Kidney epithelial cell (primary cell): ENCODE data around the gene EIF6. TPM values are rescaled to one million over a fixed set of nuclear protein-coding genes. Genes with fewer than 3 reads are reported as not detected.

ENCODE experiments used
- DNase-seq: peaks from one replicate; pipeline ENCODE4 v3.0.0-alpha.2; 2010; ENCODE audit warnings: low read depth
- H3K27me3 ChIP-seq: 2 replicates; pipeline ENCODE4 v1.6.0; 2011; ENCODE audit warnings: low read length; ENCODE audit not compliant: control insufficient read depth, insufficient read depth
- H3K36me3 ChIP-seq: 2 replicates; pipeline ENCODE4 v1.5.1; 2011; ENCODE audit warnings: low read length; ENCODE audit not compliant: control insufficient read depth, insufficient read depth
- H3K4me3 ChIP-seq: 2 replicates; pipeline ENCODE4 v1.5.1; 2011; ENCODE audit warnings: low read depth, mild to moderate bottlenecking, control low read depth, low read length
- total RNA-seq: library from RNA; depleted of rRNA; stranded (reverse); fragments of >200 nt; gene quantifications from 2 replicates; pipeline ENCODE4 v1.2.3, GENCODE V29; 2015
- TF ChIP-seq, protein P1 (sequence below): IDR thresholded peaks from 2 replicates; pipeline ENCODE4 v1.5.1; 2011; ENCODE audit warnings: mild to moderate bottlenecking, moderate library complexity, low read length, control low read depth, inconsistent platforms; ENCODE audit not compliant: insufficient read depth, poor library complexity, severe bottlenecking

Gene EIF6
- total RNA-seq, 1 donor from 2014 or later = 284 TPM

DNA sequence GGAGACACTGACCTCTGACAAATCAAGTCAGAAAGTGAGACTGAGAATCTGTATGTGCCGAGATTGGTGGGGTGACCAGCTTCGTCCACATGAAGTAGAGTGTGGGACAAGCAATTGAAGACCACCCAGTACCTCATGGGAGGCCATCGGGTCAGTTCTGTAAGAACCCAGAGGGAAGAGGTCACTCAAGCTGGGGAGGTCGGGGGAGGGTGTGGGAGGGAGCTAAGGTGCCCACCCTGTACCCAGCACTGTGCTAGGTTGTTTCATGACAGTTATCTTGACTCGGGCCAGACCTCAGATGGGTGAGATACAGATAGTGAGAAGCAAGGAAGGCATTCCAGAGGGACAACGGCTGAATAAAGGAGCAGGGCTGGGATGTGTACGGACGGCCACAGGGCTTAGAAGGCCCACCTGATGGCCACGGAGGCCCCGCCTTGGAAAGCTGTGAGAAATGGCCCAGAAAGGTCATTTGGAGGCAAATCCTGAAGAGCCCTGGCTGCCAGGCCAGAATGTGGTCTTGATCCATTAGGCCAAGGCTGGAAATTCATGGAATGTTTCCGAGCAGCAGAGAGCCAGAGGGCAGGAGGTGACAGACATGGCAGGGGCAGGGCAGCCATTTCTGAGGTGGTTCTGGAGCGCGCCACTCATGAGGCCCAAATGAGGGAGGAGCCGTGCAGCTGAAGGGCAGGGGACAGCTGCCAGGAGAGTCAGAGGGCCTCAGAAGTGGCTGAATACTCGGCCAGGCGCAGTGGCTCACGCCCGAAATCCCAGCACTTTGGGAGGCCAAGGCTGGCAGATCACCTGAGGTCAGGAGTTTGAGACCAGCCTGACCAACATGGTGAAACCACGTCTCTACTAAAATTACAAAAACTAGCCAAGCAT lies 14.3 kb downstream of the EIF6 start:
- no peak for DNase-seq
- Histone ChIP-seq H3K27me3 (no peaks in the 10 kb centered on the region), H3K4me3 (no peak overlapping the region), H3K36me3 (no peaks in the 10 kb centered on the region)
- TF ChIP-seq, protein P1, sequence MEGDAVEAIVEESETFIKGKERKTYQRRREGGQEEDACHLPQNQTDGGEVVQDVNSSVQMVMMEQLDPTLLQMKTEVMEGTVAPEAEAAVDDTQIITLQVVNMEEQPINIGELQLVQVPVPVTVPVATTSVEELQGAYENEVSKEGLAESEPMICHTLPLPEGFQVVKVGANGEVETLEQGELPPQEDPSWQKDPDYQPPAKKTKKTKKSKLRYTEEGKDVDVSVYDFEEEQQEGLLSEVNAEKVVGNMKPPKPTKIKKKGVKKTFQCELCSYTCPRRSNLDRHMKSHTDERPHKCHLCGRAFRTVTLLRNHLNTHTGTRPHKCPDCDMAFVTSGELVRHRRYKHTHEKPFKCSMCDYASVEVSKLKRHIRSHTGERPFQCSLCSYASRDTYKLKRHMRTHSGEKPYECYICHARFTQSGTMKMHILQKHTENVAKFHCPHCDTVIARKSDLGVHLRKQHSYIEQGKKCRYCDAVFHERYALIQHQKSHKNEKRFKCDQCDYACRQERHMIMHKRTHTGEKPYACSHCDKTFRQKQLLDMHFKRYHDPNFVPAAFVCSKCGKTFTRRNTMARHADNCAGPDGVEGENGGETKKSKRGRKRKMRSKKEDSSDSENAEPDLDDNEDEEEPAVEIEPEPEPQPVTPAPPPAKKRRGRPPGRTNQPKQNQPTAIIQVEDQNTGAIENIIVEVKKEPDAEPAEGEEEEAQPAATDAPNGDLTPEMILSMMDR = no peak

DNA sequence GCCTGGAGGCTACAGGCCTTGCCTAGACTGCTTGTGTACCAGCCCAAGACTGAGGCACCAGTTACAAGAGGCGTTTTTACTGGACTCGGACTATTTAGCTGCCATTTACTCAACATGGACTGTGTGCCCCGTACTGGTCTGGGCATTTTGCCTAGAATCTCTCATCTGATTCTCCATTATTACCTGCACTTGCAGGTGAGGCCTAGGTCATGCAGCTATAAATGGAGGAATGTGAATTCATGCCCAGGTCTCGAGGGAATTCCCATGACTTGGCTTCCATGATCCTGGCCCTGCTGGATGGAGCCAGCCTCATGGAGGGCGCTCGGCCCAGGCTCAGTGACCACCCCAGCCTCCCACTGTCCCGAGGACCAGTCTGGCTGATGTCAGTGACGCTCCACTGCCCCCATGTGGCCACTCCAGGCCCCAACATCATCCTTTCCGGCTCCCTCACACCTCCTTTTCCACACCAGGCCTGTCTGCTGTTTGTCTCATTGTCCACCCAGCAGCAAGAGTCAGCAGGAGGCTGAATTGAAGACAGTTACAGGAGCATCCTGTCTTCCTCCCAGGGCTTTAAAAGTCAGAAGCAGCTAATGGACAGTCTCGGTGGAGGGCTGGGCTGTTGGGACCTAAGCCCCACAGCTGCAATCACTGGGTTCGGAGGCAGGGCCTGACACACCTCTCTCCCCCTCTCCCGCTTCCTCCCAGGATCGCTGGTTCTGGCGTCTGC lies 15.4 kb downstream of the EIF6 start:
- Histone ChIP-seq H3K36me3 (no peaks in the 10 kb centered on the region), H3K4me3 (no peak overlapping the region), H3K27me3 (no peaks in the 10 kb centered on the region)
- TF ChIP-seq, protein P1 = peak; percentile 90
- no peak for DNase-seq

DNA sequence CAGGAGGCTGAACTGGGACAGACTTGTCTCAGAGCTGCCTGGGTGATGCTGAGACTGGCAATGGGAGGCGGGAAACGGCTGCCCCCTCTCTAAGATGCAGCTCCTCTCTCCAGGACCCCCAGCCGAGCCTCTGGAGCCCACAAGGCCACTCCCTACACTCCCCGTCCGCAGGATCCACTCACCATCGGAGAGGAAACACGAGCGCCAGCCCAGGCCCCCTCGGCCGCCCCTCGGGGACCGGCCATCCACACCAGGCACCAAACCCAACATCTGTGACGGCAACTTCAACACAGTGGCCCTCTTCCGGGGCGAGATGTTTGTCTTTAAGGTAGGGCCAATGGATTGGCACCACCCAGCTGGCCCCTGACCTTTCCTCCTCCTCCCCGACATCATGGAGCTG lies 17.5 kb downstream of the EIF6 start:
- TF ChIP-seq, protein P1 = no peak
- no peaks in the 10 kb centered on the region for H3K27me3 ChIP-seq
- H3K4me3 ChIP-seq = no peak overlapping the region
- no peak for DNase-seq
- H3K36me3 ChIP-seq = no peaks in the 10 kb centered on the region

DNA sequence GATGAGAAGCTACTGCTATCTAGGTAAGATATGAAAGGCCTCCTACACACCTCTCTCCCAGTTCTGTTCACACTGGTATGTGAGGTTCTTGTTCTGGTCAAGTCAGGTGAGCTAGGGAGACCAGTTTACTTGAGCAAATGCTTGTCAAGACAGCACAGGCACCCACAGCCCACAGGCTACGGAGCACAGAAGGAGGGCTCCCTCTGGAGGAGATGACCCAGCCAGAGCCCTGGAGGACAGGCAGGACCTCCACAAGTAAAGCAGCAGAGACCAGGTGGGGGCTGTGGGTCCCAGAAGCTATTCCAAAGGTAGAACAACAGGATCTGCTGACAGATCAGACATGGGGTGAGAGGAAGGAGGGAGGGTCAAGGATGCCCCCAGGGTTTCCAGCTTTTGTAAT lies 19.8 kb downstream of the EIF6 start:
- H3K4me3 ChIP-seq = no peak overlapping the region
- no peak for DNase-seq
- no peaks in the 10 kb centered on the region for H3K36me3 ChIP-seq
- no peaks in the 10 kb centered on the region for H3K27me3 ChIP-seq
- TF ChIP-seq, protein P1 = peak; percentile 70

DNA sequence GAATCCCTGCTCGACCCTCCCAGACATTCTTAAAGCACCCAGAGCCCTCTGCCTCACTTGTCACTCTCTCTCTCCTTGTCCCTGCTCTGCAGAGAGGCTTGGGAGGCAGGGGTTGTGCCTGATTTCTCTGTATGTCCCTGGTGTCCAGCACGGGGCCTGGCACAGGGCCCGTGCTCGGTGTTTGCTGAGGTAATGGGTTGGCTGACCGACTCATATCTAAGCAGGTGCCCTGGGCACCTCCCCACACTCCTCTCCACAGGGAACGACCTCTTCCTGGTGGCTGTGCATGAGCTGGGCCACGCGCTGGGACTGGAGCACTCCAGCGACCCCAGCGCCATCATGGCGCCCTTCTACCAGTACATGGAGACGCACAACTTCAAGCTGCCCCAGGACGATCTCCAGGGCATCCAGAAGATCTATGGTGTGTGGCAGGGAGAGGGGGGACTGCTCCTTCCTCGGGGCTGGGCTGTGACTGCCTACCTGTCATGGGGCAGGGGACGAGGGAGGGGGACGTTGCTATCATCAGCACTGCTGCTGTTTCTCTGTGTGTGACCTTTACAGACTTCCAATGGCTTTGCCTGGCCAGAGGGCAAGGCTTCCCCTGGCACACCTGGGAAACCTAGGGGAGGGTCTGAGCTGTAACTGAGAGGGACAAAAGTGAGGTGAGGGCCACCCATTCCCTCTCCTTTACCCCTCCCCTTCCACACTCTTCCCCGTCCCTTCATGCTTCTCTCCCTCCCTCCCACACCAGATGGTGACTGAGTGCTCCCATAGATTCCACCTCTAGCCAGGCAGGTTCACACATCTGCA lies 20.8 kb downstream of the EIF6 start:
- Histone ChIP-seq H3K4me3 (no peak overlapping the region), H3K27me3 (no peaks in the 10 kb centered on the region), H3K36me3 (no peaks in the 10 kb centered on the region)
- no peak for DNase-seq
- TF ChIP-seq, protein P1 = no peak
